C4-2B (cell line): ENCODE results near the gene NIM1K.

ENCODE experiments used
- H3K27ac ChIP-seq: fragments of 450-650 bp; 2 replicates; pipeline ENCODE4 v1.5.1; 2017
- ZFX ChIP-seq: fragments of 450-650 bp; IDR thresholded peaks from 2 replicates; pipeline ENCODE4 v1.6.1; 2017
- TF ChIP-seq, protein P1 (sequence below): fragments of 450-650 bp; conservative IDR thresholded peaks from 2 replicates; pipeline ENCODE4 v1.5.1; 2017; ENCODE audit warnings: mild to moderate bottlenecking

Gene NIM1K

DNA sequence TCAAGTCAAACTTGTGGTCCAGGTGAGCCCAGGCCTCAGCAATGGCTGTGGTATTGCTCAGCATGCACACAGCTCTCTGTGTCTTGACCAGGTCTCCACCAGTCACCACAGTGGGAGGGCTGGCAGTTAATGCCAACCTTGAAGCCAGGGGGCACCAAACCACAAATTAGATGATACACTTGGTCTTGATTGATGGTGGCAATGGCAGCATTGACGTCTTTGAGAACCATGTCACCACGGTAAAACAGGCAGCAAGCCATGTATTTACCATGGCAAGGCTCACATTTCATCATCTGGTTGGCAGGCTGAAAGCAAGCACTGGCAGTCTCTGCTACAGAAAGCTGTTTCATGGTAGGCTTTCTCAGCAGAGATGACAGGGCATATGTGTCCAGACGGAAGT is 40.0 kb downstream of the NIM1K start:
- no peak overlapping the region for H3K27ac ChIP-seq
- TF ChIP-seq, protein P1, sequence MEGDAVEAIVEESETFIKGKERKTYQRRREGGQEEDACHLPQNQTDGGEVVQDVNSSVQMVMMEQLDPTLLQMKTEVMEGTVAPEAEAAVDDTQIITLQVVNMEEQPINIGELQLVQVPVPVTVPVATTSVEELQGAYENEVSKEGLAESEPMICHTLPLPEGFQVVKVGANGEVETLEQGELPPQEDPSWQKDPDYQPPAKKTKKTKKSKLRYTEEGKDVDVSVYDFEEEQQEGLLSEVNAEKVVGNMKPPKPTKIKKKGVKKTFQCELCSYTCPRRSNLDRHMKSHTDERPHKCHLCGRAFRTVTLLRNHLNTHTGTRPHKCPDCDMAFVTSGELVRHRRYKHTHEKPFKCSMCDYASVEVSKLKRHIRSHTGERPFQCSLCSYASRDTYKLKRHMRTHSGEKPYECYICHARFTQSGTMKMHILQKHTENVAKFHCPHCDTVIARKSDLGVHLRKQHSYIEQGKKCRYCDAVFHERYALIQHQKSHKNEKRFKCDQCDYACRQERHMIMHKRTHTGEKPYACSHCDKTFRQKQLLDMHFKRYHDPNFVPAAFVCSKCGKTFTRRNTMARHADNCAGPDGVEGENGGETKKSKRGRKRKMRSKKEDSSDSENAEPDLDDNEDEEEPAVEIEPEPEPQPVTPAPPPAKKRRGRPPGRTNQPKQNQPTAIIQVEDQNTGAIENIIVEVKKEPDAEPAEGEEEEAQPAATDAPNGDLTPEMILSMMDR = peak; percentile 30
- no peak for TF ChIP-seq ZFX

- TF ChIP-seq, protein P1 = no peak
- no peak for TF ChIP-seq ZFX
- no peak overlapping the region for H3K27ac ChIP-seq
Measured at GRCh38 chr5:43232943-43233833, 41.2 kb downstream of the NIM1K start.

DNA sequence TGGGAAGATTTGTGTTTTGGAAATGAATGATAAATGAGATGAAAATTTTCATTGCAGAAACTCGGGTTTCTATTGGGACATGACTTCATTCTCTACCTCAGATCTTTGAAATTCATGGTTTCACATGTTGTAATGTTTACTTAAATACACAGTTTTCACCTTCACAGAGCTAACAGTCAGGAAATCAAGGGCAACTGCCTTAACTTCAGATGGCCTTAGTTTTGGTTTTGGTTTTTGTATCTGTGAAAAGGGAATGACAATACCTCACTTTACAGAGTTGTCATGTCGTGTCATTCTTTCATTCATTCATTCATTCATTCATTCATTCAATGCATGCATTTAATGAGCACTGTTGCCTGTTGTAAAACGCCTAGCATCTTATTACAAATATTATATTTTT is 41.9 kb downstream of the NIM1K start:
- no peak overlapping the region for H3K27ac ChIP-seq

GRCh38 chr5:43236653-43237355 is 44.8 kb downstream of the NIM1K start:
- no peak for TF ChIP-seq ZFX
- TF ChIP-seq, protein P1 = no peak
- H3K27ac ChIP-seq = no peak overlapping the region

More for the DNA sequence above, 41.9 kb downstream of the NIM1K start:
- TF ChIP-seq, protein P1 = no peak
- TF ChIP-seq ZFX = no peak

DNA sequence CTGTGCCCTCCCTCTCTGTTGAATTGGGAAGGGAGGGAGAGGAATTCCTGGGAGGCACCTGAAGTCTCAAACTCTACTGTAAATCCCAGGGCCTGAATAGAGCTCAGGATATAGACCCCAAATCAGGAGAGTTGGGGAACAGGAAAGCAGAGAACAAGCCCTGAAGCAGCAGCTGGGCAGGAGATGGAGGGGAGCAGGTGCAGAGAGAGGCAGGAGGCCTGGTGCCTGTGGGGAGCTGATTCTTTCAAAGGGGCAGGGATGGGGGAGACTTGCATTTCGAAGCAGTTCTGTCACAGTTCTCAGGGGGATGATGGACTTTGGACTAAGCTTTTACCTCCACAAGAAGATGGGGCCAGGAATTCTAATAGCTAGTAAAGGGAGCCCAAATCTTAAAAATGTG is 50.2 kb downstream of the NIM1K start:
- no peak overlapping the region for H3K27ac ChIP-seq
- no peak for TF ChIP-seq ZFX
- TF ChIP-seq, protein P1 = no peak

- TF ChIP-seq, protein P1 = no peak
- TF ChIP-seq ZFX = no peak
- H3K27ac ChIP-seq = no peak overlapping the region
Measured at GRCh38 chr5:43243270-43243669, 51.2 kb downstream of the NIM1K start.
